A673 (cell line): ENCODE data around the gene RNFT1. TPM values are rescaled to one million over a fixed set of nuclear protein-coding genes. Genes with fewer than 3 reads are reported as not detected.
"Not testable (repeated sequence)": the region's sequence is repeated elsewhere in the genome, so short reads cannot be mapped to it uniquely, and the experiment has no call there.

ENCODE experiments used
- Bru-seq: library from RNA; stranded (reverse); fragments of 400-500 nt; gene quantifications from one replicate; lab custom pipeline; 2021; lab: Mats Ljungman, UMichigan
- BruChase-seq, 2 experiments: library from RNA; stranded (reverse); fragments of 400-500 nt; gene quantifications; one replicate each; lab custom pipeline; 2021; lab: Mats Ljungman, UMichigan
- BruUV-seq: library from RNA; stranded (reverse); fragments of 400-500 nt; replicated peaks from 2 replicates; lab custom pipeline; 2021; lab: Mats Ljungman, UMichigan
- CTCF ChIA-PET: fragments of 300-600 bp; sonication (Branson Sonifier 250); formaldehyde crosslinking; loops from one replicate; lab custom pipeline; 2022; ENCODE audit warnings: antibody characterized with exemption; lab: Charles Lee
- POLR2A ChIA-PET: fragments of 300-600 bp; sonication (Branson Sonifier 250); formaldehyde crosslinking; loops from one replicate; lab custom pipeline; 2022; ENCODE audit warnings: antibody characterized with exemption; ENCODE audit not compliant: low non-redundant PET; lab: Charles Lee
- DNase-seq: peaks from one replicate; pipeline ENCODE4 v3.0.0-alpha.2; 2015; ENCODE audit warnings: low spot score
- H3K27ac ChIP-seq: fragments of 200-600 bp; sonication (generic); 2 replicates; pipeline ENCODE4 v1.5.1; 2016; ENCODE audit warnings: mixed run types, low read depth, mild to moderate bottlenecking, mixed read lengths, antibody characterized with exemption, low read length; ENCODE audit not compliant: poor library complexity, severe bottlenecking
- H3K27me3 ChIP-seq: fragments of 200-600 bp; sonication (generic); replicated peaks from 2 replicates; pipeline ENCODE4 v1.6.1; 2017; ENCODE audit warnings: mixed run types, low read depth, mild to moderate bottlenecking, mixed read lengths, antibody characterized with exemption, low read length; ENCODE audit not compliant: insufficient read depth, poor library complexity
- H3K36me3 ChIP-seq: fragments of 200-600 bp; sonication (generic); 2 replicates; pipeline ENCODE4 v1.6.1; 2016; ENCODE audit warnings: mixed run types, mild to moderate bottlenecking, mixed read lengths, antibody characterized with exemption, low read length; ENCODE audit not compliant: insufficient read depth, poor library complexity, severe bottlenecking
- H3K4me1 ChIP-seq: fragments of 200-600 bp; sonication (generic); 2 replicates; pipeline ENCODE4 v1.6.1; 2017; ENCODE audit warnings: mixed run types, mild to moderate bottlenecking, mixed read lengths, antibody characterized with exemption, low read length; ENCODE audit not compliant: insufficient read depth, poor library complexity, severe bottlenecking
- H3K4me3 ChIP-seq: fragments of 200-600 bp; sonication (generic); 2 replicates; pipeline ENCODE4 v1.5.1; 2016; ENCODE audit warnings: low read depth, mixed run types, mild to moderate bottlenecking, mixed read lengths, low read length; ENCODE audit not compliant: poor library complexity, severe bottlenecking
- H3K9me3 ChIP-seq: fragments of 200-600 bp; sonication (generic); 2 replicates; pipeline ENCODE4 v1.6.1; 2016; ENCODE audit warnings: mixed run types, low read depth, mild to moderate bottlenecking, mixed read lengths, antibody characterized with exemption, low read length; ENCODE audit not compliant: poor library complexity, severe bottlenecking
- CTCF ChIP-seq: fragments of 300-800, 200-600 bp; sonication (generic); conservative IDR thresholded peaks from 2 replicates; pipeline ENCODE4 v1.5.1; 2017; ENCODE audit warnings: low read depth, mild to moderate bottlenecking, antibody characterized with exemption, low read length, moderate library complexity, mixed read lengths
- EZH2 ChIP-seq: fragments of 200-600 bp; sonication (generic); IDR thresholded peaks from 2 replicates; pipeline ENCODE4 v1.6.1; 2017; ENCODE audit warnings: borderline replicate concordance, low read depth, mild to moderate bottlenecking, mixed read lengths, antibody characterized with exemption, low read length; ENCODE audit not compliant: poor library complexity, severe bottlenecking
- intact Hi-C: fragments of 100-400 bp; cut with micrococcal nuclease; formaldehyde crosslinking; loops from one replicate; pipeline ENCODE4 v1.10.0; 2022; ENCODE audit not compliant: unreplicated experiment
- long read RNA-seq: library from polyadenylated mRNA; stranded (forward); transcript quantifications from one replicate; pipeline ENCODE4 v2.0.0, GENCODE V29; 2022
- total RNA-seq: library from RNA; stranded (reverse); gene quantifications from 2 replicates; pipeline ENCODE4 v1.2.3, GENCODE V29; 2021

RNFT1 gene
- 14.0 and 16.0 TPM in 2 replicates for total RNA-seq
- Bru-seq, nascent RNA, result percentile 64 among the genes with signal in this experiment
- BruChase-seq, experiment 1, labeled RNA remaining after a 2-hour chase, result percentile 62 among the genes with signal in this experiment
- percentile 63 among the genes with signal in this experiment for BruChase-seq, experiment 2, labeled RNA remaining after a 6-hour chase
- long read RNA-seq, transcript RNFT1-201 (9 exons, 2,101 nt), result major isoform, 22 of 40 reads
- long read RNA-seq, transcript RNFT1-204 (8 exons, 1,893 nt), result minor isoform, 5 of 40 reads
- long read RNA-seq, transcript RNFT1-202 (7 exons, 1,809 nt), result minor isoform, 6 of 40 reads
- long read RNA-seq, partial matches to known transcripts, result 1 of 40 reads
- long read RNA-seq, other reads (novel, unspliced or antisense), result 5 of 40 reads

GRCh38 chr17:59964482-59965328 lies at the start of gene RNFT1:
TSS of gene RNFT1 (minus strand) at chr17:59964740. CDS start at chr17:59964663, 77 bp downstream.
- DNase-seq, result peak; percentile 95
- peak within 1 kb of the TSS; percentile 79 for H3K27ac ChIP-seq
- H3K27me3 ChIP-seq, result no peaks in the 10 kb centered on the region
- H3K4me3 ChIP-seq, result peak within 1 kb of the TSS; percentile 82
- H3K9me3 ChIP-seq, result no peaks in the 10 kb centered on the region
- TF ChIP-seq EZH2 (no peak), CTCF (no peak)
- ChIA-PET POLR2A (interaction anchor here (0.7 to 0.8 kb wide), 2 partner anchors 138 to 503 kb away, joined by 4 to 10 read pairs; no protein-coding TSS in a partner anchor), CTCF (interaction anchor here (0.6 to 1.3 kb wide), 4 partner anchors 50 to 523 kb away, joined by 3 to 7 read pairs (median 6); no protein-coding TSS in a partner anchor)
- no peaks in the 10 kb centered on the region for H3K36me3 ChIP-seq
- intact Hi-C loops, result no loop called here
- BruUV-seq, result no TSS peak
- no peaks in the 10 kb centered on the region for H3K4me1 ChIP-seq

- H3K9me3 ChIP-seq, intact Hi-C loops, H3K4me3 ChIP-seq, POLR2A ChIA-PET, H3K27me3 ChIP-seq, H3K27ac ChIP-seq, H3K36me3 ChIP-seq, DNase-seq, BruUV-seq, H3K4me1 ChIP-seq, CTCF ChIA-PET: not testable (repeated sequence)
Observed at GRCh38 chr17:60009326-60009725, 44.8 kb upstream of the RNFT1 start.

DNA sequence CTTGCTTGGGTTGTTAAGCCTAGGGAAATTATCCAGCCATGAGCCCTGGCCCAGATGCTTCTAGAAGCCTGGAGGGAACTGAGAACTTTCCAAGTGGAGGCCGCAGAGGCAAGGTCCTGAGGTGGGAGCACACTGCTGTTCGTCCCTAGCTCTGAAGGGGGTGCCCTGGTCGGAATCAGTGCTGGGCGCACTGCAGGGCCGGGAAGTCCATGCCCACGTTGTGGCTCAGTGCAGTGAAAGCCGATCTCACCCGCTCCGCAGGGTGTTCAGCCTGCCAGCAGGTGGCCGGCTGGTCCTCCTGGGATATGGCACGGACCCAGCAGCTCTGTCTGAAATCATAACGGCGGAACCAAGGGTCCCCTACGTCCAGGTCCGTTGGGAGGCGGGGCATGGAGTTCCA lies 43.8 kb upstream of the RNFT1 start:
- H3K27ac ChIP-seq, H3K36me3 ChIP-seq, H3K9me3 ChIP-seq, H3K27me3 ChIP-seq, BruUV-seq, H3K4me1 ChIP-seq, CTCF ChIA-PET, POLR2A ChIA-PET, DNase-seq, intact Hi-C loops, H3K4me3 ChIP-seq: not testable (repeated sequence)

DNA sequence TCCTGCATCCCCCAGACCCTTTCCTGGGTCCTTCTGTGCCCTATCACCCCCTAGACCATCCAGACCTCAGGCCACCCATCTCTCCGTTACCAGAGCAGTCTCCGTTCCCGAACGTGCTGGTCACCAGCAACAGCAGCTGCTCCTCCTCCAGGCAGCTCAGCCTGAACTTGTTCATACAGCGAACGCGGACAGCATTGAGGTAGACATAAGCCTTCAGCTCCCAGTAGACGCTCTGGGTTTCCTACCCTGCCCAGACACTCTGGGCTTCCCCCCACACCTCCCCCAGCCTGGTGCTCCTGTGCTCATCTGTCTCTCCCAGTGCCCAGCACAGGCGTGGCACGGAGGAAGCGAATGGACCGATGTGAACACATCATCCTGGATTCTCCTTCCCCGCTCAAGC lies 41.6 kb upstream of the RNFT1 start:
- no peaks in the 10 kb centered on the region for H3K36me3 ChIP-seq
- CTCF ChIA-PET, result no interaction called here
- no TSS peak for BruUV-seq

GRCh38 chr17:60004561-60004960 lies 40.0 kb upstream of the RNFT1 start:
- H3K36me3 ChIP-seq, intact Hi-C loops, POLR2A ChIA-PET, BruUV-seq, H3K27ac ChIP-seq, H3K4me1 ChIP-seq, H3K4me3 ChIP-seq, H3K9me3 ChIP-seq, CTCF ChIA-PET, DNase-seq, H3K27me3 ChIP-seq: not testable (repeated sequence)

More for the DNA sequence above, 41.6 kb upstream of the RNFT1 start:
- intact Hi-C loops, result no loop called here
- Histone ChIP-seq H3K27ac (no peak overlapping the region), H3K9me3 (no peaks in the 10 kb centered on the region), H3K4me1 (no peaks in the 10 kb centered on the region), H3K27me3 (no peaks in the 10 kb centered on the region), H3K4me3 (no peak overlapping the region)
- DNase-seq, result no peak
- no peak for TF ChIP-seq EZH2
- no peak for TF ChIP-seq CTCF
- POLR2A ChIA-PET, result no interaction called here
